Measurements from ENCODE around the gene COIL.
"Not testable (repeated sequence)": the region's sequence is repeated elsewhere in the genome, so short reads cannot be mapped to it uniquely, and the experiment has no call there.

COIL gene

DNA sequence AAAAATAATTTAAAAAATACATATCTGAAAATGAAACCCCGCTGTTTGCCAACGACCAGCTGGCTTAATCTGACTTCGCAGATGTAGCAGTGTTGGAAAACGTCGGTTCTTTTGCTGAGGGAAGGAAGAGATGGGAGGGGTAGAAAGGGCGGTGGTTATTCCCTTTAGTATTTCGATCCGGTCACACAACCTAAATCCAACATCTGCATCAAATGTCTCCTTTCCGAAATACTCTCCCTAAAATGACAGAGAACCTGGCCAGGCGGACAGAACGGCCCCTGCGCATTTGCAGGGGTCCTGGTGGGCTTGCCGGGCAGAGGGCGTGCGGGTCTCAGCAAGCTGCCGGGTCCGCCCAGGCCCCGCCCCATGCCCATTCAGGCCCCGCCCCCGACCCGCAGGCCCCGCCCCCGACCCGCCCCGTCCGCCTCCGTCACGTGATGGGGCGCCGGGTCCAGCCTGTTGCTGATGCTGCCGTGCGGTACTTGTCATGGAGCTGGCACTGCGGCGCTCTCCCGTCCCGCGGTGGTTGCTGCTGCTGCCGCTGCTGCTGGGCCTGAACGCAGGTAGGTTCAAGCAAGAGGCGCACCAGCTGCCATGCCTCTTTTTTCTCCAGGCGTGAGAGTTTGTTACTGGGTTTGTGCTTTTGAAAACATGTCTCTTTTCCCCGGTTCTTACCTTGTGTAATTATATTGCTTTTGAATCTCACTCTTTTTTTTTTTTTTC is 17.0 kb upstream of the COIL start, which contains the start of gene SCPEP1:
SCPEP1 (plus strand) TSS at position 459 of the 723 bp plus-strand sequence; CDS start at position 488, 29 bp downstream.
- DNase-seq (ENCODE audit: low read depth), result peak; percentile 77

DNA sequence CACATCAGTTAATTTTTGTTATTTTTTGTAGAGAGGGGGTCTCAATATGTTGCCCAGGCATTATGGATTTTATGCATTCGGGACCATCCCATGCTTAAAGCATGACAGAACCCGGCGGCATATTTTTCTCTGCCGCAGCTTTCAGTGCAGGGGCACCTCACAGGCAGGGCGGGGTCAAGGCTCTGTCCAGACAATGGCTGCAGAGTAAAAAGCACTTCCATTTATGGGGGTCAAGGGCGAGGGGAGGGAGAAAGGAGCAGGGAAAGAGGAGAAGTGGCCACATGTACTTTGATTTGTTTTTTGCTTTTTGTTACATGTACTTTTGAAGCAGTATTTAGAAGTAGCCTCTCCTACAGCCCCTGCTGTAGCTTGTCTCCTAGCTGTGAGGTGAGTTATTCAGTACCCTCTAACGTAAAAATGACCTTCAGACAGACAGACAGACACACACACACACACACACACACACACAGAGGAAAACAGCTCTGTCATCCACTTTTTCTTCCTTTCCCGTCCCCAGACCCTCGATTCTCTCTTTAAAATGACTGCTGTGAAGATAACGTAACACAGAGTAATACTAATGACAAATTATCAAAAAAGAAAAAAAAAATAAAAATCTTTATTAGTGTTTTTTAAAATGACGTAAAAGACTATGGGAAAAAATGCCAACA is 16.2 kb upstream of the COIL start:
- no peak for DNase-seq (ENCODE audit: low read depth)

DNA sequence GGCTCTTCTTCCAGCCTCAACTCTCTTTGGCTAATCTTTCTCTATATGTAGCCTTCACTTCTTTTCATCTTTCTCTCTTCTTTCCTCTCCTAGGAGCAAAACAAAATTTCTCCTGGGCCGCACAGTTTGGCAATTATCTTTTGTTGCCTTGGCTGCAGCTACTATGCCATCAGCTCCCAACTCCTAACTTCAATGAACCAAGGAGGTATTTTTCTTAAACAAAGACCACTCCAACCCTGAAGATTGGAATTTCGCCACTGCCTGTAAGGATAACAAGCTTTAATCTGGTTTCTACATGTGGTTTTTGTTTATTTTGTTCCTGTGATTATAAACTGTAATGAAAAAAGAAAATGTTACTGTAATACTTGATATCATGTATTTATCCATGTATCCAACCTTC is 14.8 kb upstream of the COIL start:
- DNase-seq (ENCODE audit: low read depth), result no peak

DNA sequence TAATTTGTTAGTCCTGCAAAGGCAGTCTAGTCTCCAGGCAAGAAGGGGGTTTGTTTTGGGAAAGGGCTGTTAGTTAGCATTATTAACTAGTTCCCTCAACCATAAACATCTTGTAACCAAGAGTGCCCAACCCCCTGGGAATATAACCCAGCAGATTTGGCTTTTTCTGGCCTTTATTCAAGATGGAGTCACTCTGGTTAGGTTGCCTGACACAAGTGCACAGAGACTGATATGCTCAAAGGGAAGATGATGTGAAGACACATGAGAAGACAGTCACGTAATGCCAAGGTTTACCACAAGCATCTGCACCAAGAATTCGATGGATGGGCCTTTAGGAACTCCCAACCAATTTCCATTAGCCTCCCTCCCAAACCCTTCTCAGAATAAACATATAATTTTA is 13.2 kb upstream of the COIL start:
- no peak for DNase-seq (ENCODE audit: low read depth)

DNA sequence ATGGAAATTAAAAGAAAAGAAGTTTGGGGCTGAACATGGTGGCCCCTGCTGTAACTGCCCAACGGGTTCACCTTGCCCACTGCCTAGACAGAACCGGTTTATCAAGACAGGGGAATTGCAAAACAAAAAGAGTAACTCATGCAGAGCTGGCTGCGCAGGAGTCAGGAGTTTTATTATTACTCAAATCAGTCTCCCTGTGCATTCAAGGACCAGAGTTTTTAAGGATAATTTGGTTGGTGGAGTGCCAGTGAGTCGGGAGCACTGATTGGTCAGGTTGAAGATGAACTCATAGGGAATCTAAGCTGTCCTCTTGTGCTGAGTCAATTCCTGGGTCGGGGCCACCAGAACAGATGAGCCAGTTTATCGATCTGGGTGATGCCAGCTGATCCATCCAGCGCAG is 12.7 kb upstream of the COIL start:
- DNase-seq (ENCODE audit: low read depth), result no peak

DNA sequence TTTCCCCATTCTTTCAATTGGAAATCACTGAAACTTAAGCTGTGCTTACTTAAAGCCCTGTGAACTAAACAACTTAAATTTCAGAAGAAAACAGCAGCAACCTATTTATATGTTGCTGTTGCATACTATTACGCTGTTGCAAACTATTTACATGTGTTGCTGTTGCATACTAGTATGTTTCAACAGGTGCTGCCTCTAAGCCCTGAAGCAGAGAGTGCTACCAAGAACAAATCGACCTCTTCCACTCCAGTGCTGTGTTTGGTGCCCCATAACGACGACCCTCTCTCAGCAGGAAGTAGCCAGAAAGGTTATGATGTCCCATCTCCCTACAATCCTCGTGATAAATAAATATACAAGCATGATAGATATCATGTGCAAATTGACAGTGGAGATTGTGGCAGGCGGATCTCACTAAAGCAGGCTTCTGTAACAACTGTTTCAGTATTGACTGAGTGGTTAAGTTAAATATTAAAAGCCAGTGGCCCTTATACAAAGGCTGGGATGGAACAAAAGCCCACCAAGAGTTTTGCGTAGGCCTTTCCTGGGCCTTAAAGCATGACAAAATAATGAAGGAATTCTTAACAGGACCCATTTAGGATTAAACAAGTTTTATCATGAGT is 11.4 kb upstream of the COIL start:
- no peak for DNase-seq (ENCODE audit: low read depth)

DNA sequence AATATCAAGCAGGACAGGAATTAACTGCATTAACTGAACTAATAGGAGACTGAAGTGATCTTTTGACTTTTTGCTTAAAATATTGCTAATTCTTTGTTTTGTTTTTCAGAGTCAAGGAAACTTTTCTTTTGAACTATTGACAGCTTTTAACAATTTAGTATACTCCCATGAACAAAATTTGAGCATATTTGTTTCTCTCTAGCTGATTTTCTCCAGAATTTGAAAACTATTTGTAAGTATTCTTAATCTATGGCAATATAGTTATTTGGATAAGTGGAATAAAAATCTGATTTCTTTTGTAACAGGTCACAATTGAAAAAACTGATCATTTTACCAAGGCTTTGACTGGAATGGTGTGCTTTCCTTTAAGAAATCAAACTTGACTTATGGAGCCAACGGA is 10.1 kb upstream of the COIL start:
- no peak for DNase-seq (ENCODE audit: low read depth)

DNA sequence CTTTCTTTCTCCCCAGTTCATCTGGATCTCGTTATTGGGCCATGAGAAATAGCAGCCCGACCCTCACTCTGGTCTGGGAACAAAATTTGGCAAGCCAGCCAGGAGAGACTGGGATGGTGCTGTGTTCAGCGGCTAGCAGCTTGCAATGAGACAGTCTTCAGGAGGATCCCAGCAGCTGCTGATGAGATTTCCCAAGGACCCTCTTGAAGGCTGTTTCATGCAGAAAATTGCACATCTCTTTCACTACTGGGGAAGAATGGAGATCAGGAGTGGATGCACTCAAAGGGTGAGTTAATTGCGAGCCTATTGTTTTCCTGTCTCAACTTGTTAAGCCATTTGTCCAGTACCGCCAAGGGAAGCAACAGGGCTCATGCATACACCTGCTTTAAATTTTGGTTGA is 5.5 kb upstream of the COIL start:
- no peak for DNase-seq (ENCODE audit: low read depth)

DNA sequence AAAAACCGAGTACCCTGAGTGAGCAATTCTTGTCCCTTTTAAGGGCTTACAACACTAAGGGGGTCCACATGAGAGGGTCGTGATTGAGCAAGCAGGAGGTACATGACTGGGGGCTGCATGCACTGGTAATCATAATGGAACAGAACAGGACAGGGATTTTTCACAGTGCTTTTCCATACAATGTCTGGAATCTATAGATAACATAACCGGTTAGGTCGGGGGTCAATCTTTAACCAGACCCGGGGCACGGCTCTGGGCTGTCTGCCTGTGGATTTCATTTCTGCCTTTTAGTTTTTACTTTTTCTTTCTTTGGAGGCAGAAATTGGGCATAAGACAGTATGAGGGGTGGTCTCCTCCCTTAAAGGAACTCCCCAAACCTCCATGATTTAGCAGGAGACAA is 4.8 kb upstream of the COIL start:
- not testable (repeated sequence) for DNase-seq (ENCODE audit: low read depth)

DNA sequence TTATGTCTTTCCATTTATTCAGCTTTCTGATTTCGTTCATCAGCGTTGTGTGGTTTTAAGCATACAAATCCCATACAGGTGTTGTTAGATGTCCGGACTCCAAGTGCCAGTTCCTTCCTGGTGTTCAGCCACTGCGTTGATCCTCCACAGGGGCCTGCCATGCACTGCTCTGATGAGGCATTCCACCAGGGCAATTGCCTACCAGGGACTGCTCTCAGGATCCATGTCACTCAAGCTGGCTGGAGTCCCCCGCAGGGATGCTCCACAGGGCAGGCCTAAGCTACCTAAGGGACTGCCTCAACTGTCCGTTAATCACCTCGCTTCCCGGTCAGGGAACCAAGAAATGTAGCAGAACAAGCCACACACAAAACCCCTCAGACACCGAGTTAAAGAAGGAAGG is 4.4 kb upstream of the COIL start:
- DNase-seq (ENCODE audit: low read depth), result not testable (repeated sequence)

DNA sequence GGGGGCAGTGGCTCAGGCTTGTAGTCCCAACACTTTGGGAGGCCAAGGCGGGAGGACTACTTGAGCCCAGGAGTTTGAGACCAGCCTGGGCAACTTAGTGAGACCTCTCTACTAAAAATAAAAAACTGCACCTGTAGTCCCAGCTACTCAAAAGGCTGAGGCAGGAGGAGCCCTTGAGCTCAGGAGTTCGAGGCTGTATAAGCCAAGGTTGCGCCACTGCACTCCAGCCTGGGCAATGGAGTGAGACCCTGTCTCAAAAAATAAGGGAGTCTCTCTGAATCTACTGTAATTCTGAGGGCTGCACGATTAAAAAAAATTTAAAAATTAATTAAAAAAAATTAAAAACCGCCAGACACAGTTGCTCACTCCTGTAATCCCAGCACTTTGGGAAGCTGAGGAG is 3.9 kb downstream of the COIL start:
- DNase-seq (ENCODE audit: low read depth), result no peak

DNA sequence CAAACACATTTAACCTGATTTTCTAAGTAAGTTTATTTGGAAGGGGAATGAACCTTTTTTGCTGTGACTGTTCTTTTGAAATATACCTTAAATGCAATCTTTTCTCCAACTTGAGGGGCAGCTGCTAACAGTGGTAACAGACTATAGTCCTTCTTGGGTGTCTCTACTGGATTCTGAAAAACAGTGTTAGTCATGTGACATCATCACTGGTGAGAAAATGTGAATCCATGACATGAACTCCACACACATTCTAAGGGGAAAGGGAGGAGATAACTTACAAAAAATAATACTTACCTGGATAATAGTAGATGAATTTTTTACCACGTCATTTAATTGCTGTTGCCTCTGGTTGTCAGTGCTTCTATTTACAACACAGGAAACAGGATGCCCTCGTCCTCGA is 11.3 kb downstream of the COIL start:
- no peak for DNase-seq (ENCODE audit: low read depth)

DNA sequence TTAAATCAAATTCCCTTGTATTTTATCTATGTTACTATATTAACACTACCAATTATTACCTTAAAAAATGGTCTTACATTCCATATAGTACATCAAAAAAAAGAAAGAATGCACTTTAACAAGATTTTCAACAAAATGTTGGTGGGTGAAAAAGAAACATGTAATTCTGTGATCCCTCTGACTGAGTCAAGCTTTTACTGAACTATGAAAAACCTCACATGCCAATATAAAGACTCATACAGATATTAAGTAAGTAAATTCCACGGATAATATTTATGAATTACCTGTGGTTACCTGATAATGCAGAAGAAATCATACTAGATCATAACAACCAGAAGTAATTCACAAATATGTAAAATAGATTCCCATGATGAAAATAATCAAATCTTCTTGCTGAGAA is 12.4 kb downstream of the COIL start:
- no peak for DNase-seq (ENCODE audit: low read depth)

DNA sequence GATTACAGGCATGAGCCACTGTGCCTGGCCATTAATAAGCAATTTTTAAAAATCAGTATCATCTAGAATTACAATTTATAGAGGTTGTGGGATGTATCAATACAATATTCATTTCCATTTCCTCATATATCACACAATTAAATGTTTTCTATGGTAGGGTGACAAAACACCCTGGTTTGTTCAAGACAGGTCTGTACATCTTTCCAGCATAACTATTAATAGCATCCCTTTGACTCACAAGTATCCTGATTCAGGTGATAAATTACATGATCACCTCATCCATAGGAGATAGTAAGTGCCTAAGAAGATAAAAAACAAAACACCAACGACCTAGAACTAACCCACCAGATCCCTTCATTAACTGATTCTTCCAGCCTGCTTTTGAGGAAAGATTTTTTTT is 13.1 kb downstream of the COIL start:
- no peak for DNase-seq (ENCODE audit: low read depth)

DNA sequence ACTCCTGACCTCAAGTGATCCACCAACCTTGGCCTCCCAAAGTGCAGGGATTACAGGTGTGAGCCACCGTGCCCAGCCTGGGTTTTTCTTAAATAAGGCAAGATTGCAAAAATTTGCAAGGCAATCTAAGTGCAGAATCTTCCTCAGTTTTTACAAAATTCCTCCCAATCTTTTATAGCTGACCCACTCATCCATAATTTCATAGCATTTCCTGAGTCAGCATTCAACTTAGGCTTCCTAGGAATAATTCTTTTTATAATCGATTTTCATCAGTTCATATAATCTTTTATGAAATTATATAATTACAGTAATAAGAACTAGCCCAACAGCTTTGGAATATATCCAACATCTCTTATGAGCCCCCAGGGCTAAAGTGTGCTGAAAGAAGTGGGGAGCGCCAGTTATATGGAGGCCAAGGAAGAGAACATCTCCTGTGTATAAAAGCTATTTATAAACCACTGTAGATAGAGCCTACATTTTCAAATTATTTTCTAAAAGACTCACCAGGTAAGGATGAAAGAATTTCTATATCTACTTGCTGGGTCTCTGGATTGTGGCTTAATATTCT is 14.8 kb downstream of the COIL start:
- no peak for DNase-seq (ENCODE audit: low read depth)

DNA sequence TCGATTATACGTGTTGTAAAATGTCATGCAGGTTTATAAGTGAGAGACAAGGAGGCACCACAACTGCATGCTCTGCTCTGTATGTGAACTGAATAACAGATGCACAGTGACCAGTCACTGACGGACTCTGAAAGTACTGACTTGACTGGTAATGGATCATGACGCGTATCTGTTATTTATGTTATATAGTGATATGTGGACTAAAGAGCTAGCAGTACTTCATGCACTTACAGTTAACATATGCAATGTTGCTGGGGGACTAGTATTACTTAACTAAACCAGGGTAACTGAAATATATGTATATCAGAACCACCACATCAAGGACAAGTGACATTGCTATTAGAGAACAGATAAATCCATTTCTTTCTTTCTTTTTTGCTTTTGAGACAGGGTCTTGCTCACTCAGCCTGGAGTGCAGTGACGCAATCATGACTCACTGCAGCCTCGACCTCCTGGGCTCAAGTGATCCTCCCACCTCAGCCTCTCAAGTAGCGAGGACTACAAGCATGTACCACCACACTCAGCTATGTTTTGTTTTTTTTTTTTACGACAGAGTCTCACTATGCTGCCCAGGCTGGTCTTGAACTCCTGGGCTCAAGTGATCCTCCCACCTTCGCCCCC is 17.2 kb downstream of the COIL start:
- DNase-seq (ENCODE audit: low read depth), result no peak

DNA sequence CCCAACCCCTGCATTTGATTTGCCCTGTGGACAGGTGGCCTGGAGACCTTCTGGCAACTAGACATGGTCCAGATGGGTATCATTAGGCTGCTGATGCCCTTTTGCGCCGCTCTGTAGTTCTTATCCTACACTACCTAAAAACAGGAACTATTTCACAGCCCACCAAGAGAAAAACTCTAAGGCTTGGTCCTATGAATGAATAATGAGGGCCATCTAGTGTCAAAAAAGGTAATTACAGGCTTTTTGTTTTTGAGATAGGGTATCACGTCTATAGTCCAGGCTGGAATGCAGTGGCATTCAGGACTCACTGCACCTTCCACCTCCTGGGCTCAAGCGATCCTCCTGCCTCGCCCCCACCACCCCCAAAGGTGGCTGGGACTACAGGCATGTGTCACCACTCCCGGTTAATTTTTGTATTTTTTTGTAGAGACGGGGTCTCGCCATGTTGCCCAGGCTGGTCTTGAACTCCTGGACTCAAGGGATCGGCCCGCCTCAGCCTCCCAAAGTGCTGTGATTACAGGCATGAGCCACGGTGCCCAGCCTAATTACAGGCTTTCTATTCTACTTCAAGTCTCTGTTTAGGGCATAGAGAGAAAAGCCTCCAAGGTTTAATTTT is 20.9 kb downstream of the COIL start:
- DNase-seq (ENCODE audit: low read depth), result no peak

DNA sequence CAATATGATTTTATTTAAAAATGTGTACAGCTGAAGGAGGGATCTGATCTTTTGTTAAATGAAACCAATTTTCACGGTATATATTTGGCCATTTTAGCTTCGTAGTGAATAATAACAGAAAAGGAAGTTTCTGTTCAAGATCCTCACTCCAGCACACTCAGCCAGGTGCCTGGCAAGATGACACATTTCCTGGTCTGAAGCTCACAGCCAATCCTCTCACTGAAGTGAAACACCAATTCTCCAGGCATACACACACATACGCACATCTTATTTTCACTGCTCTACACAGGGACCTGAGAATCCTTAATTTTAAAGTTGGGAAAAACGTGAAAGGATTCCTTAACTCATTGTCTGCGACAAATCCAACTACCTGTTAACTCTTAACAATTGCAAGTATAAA is 22.6 kb downstream of the COIL start:
- DNase-seq (ENCODE audit: low read depth), result not testable (repeated sequence)

DNA sequence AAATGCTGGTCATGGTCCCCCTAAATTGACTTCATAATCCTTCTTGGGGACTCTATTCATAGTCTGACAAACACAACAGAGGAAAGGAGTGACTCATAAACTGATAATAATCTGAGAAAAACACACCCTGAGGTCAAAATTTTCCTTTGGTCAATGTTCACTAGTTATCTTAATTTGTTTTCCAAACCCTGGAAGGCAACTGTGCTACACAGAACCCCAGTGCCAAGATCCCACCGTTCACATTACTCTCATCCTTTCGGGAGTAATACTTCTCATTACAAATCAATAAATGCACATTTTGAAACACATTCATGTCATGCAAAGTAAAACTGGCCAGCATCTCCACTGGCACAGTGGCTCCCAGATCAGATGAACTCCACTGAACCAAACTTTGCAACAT is 23.2 kb downstream of the COIL start:
- no peak for DNase-seq (ENCODE audit: low read depth)

DNA sequence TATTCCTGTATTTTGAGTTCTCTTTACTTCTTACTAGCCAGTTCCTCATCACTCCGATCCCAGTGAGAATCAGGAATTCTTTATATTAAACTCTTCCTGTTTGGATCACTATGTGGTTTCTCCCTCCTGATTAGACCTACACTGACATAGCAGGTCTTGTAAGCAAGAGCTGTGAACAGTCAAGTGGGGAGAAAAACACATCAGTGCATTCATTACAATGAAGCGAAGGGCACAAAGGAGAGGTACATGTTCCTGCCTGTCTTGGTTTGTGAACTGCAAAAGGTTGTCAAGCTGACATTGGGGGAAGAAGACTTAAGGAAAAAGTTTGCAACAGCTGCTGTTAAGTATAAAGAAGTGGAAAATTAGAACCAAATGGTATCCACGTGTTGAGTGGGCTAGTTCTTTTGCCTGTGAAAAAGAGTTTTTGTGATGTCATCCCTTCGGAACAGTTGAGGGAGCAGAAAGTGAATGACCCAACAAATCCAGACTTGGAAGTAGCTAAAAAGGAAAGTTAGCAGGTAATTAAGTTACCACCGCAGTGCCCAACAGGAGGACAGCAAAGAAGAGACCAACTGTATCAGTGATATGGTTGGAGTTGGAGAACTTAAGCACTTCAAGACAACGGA is 24.0 kb downstream of the COIL start:
- DNase-seq (ENCODE audit: low read depth), result no peak

DNA sequence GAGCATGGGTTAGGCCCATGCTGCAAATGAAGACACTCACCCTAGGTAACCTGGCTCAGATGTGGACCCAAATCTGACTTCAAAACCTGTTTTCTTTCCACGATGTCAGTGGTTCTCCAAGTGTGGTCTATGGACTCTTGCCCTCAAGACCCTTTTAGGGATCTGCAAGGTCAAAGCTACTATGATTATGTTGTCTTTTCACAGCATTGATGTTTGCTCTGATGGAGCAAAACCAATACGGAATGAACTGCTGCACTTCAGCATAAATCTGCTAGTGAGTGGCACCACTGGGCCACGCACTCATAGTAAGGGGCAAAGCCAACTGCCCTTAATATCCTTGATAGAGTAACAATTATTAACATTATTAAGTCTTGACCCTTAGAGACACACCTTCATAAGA is 25.4 kb downstream of the COIL start:
- no peak for DNase-seq (ENCODE audit: low read depth)

DNA sequence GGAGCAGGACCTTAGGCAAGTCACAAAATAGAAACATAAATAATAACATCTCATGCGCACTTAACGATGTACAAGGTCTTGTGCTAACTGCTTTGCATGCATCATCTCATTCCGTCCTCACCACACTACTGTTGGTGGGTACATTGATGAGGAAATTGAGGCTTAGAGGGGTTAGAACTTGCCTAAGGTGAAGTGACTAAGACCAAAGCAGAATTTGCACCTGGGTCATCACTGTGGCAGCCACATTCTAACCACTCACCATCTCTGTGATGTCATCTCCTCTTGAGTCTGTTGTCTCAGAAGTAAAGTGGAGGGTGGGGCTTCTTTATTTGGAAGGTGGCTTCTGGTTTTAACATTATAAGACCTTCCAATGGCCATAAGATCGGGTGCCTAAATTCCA is 26.6 kb downstream of the COIL start:
- no peak for DNase-seq (ENCODE audit: low read depth)

All from activated T-cell treated with anti-CD3 and anti-CD28 coated beads for 24 hours (primary cell).